ENCODE measurements around the gene EIPR1.

DNA sequence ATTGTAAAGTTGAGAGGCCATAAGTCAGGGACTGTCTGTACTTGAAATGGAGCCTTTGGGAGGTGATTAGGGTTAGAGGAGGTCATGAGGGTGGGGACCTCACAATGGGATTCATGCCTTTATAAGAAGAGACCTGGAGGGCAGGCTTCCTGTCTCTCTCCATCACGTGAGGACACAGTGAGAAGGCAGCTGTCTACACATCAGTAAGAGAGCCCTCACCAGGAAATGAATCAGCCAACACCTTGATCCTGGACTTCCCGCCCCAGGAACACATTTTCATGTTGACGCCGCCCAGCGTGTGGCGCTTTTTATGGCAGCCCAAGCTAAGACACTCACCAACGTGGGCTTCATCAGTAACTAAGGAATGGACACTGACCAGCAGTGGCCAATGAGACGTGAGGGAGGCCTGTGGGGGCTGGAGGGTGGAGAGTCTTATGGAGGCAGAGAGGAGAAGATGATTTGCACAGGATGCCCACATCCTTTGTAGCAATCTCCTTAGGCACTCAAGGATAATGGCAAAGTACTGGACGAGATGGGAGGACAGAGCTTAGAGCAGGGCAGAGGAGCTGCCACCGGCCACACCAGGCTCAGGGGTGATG is 162.7 kb downstream of the EIPR1 start:
- TF ChIP-seq, protein P1, sequence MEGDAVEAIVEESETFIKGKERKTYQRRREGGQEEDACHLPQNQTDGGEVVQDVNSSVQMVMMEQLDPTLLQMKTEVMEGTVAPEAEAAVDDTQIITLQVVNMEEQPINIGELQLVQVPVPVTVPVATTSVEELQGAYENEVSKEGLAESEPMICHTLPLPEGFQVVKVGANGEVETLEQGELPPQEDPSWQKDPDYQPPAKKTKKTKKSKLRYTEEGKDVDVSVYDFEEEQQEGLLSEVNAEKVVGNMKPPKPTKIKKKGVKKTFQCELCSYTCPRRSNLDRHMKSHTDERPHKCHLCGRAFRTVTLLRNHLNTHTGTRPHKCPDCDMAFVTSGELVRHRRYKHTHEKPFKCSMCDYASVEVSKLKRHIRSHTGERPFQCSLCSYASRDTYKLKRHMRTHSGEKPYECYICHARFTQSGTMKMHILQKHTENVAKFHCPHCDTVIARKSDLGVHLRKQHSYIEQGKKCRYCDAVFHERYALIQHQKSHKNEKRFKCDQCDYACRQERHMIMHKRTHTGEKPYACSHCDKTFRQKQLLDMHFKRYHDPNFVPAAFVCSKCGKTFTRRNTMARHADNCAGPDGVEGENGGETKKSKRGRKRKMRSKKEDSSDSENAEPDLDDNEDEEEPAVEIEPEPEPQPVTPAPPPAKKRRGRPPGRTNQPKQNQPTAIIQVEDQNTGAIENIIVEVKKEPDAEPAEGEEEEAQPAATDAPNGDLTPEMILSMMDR (IDR thresholded peaks at IDR 0.05): no peak
- TF ChIP-seq POLR2A (IDR thresholded peaks at IDR 0.05): no peak
